Mesothelial cell of epicardium (in vitro differentiated cells): ENCODE data around the gene CACNB4. TPM values are rescaled to one million over a fixed set of nuclear protein-coding genes. Genes with fewer than 3 reads are reported as not detected.

Source experiments
- DNase-seq, 2 experiments: peaks; one replicate each; pipeline ENCODE4 v3.0.0; 2021; ENCODE audit warnings: low spot score in 2 of 2; ENCODE audit not compliant: unreplicated experiment in 2 of 2
- H3K27ac Mint-ChIP-seq: 2 replicates; pipeline ENCODE4 v1.8.0; 2021; ENCODE audit warnings: mixed read lengths
- H3K27me3 Mint-ChIP-seq: 2 replicates; pipeline ENCODE4 v1.8.0; 2021; ENCODE audit warnings: low read depth, mixed read lengths
- H3K36me3 Mint-ChIP-seq: 2 replicates; pipeline ENCODE4 v1.8.0; 2021; ENCODE audit warnings: mixed read lengths
- H3K4me1 Mint-ChIP-seq: 2 replicates; pipeline ENCODE4 v1.8.0; 2021; ENCODE audit warnings: mixed read lengths
- H3K4me3 Mint-ChIP-seq: 2 replicates; pipeline ENCODE4 v1.8.0; 2021; ENCODE audit warnings: mild to moderate bottlenecking, moderate library complexity, mixed read lengths
- H3K9me3 Mint-ChIP-seq: 2 replicates; pipeline ENCODE4 v1.8.0; 2021; ENCODE audit warnings: mixed read lengths
- total RNA-seq: library from RNA; stranded (reverse); gene quantifications from 3 replicates; pipeline ENCODE4 v1.2.1, GENCODE V29; 2021
- TF ChIP-seq, protein P1 (sequence below): fragments of 200-600 bp; sonication (generic); IDR thresholded peaks from one replicate; pipeline ENCODE4 v1.5.0; 2021; ENCODE audit warnings: antibody characterized with exemption; ENCODE audit not compliant: unreplicated experiment

The CACNB4 gene
- total RNA-seq, 1 donor from 2014 or later = 4.1 TPM

DNA sequence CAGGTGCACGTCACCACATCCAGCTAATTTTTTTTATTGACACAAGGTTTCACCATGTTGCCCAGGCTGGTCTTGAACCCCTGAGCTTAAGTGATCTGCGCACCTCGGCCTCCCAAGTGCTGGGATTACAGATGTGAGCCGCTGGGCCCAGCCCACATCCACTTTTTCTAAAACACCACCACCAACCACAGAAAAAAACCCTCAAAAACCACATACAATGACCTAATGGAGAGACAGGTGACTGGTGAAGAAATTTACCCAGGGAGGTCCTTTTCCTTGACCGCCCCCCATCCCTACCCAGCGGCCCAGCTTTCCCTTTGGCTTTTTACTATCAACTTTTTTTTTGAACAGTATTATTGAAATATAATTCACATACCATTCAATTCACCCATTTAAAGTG, 47.9 kb downstream of the CACNB4 start:
- Mint-ChIP-seq H3K9me3 (no peaks in the 10 kb centered on the region), H3K27ac (no peak overlapping the region), H3K27me3 (peaks cover 4% of the 10 kb centered on the region), H3K4me1 (peaks cover 9% of the 10 kb centered on the region), H3K4me3 (no peak overlapping the region), H3K36me3 (no peaks in the 10 kb centered on the region)
- DNase-seq = no peak
- TF ChIP-seq, protein P1, sequence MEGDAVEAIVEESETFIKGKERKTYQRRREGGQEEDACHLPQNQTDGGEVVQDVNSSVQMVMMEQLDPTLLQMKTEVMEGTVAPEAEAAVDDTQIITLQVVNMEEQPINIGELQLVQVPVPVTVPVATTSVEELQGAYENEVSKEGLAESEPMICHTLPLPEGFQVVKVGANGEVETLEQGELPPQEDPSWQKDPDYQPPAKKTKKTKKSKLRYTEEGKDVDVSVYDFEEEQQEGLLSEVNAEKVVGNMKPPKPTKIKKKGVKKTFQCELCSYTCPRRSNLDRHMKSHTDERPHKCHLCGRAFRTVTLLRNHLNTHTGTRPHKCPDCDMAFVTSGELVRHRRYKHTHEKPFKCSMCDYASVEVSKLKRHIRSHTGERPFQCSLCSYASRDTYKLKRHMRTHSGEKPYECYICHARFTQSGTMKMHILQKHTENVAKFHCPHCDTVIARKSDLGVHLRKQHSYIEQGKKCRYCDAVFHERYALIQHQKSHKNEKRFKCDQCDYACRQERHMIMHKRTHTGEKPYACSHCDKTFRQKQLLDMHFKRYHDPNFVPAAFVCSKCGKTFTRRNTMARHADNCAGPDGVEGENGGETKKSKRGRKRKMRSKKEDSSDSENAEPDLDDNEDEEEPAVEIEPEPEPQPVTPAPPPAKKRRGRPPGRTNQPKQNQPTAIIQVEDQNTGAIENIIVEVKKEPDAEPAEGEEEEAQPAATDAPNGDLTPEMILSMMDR = no peak

DNA sequence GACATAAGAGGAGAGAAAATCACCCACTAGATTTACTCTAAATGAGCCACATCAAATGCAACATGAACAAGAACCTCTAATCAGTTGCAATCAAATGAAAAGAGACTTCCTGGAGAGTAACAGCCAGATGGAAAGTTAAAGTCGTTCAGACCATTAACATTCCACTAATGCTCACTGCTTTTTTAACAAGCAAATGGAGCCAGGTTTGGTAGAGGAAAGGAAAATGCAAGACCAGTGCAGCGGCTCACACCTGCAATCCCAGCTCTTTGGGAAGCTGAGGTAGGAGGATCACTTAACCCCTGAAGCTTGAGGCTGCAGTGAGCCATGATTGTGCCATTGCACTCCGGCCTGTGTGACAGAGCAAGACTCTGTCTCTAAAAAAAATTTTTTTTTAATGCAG, 48.5 kb downstream of the CACNB4 start:
- DNase-seq = no peak
- TF ChIP-seq, protein P1 = no peak
- H3K4me1 Mint-ChIP-seq = peaks cover 9% of the 10 kb centered on the region

DNA sequence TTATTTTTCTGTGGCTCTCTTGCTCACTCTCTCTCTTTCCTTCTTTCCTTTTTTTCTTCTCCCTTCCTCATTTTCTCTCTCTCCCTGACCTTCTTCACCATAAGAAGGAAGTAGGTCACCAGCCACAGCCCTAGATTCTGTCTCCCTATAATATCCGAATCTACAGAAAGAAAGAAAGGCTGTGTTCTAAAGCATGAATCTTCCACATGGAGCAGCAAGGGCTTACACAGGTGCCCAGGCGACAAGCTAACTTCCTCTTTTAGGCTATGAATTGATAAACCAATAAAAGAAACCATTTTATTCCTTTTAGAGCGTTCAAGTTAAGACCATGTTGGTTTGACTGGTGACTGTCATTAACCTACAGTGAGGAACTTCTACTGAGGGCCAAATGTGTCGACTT, 49.3 kb downstream of the CACNB4 start:
- DNase-seq = no peak
- Mint-ChIP-seq H3K9me3 (no peaks in the 10 kb centered on the region), H3K27me3 (peaks cover 4% of the 10 kb centered on the region), H3K36me3 (no peaks in the 10 kb centered on the region), H3K27ac (no peak overlapping the region), H3K4me3 (no peak overlapping the region), H3K4me1 (peaks cover 9% of the 10 kb centered on the region)
- TF ChIP-seq, protein P1 = no peak

More for the DNA sequence above, 48.5 kb downstream of the CACNB4 start:
- H3K9me3 Mint-ChIP-seq = no peaks in the 10 kb centered on the region
- no peaks in the 10 kb centered on the region for H3K36me3 Mint-ChIP-seq
- peaks cover 4% of the 10 kb centered on the region for H3K27me3 Mint-ChIP-seq
- no peak overlapping the region for H3K27ac Mint-ChIP-seq
- H3K4me3 Mint-ChIP-seq = no peak overlapping the region

DNA sequence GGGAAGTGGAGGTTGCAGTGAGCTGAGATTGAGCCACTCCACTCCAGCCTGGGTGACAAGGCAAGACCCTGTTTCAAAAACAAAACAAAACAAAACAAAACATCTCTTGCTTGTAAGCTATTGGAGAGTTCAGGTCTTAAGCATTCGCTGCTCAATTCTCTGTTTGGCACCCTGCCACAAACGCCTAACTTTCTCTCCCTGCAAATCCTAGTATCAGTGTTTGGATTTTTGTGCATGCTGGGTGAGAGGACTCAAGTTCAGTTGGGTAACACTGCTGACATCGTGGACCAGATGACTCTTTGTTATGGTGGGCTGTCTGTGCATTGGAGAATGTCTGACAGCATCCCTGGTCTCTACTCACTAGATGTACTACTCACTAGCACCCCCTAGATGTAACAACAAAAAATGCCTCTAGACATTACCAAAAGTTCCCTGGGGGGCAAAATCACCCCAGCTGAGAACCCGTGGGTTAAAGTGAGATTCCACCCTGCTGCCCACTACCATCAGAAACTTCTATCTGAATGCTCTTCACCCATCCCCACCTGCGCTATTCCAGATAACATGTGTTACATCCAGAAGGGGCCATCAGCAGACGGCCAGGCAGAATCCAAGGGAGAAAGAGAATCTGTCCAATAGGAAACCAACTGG, 50.9 kb downstream of the CACNB4 start:
- Mint-ChIP-seq H3K27ac (no peak overlapping the region), H3K9me3 (no peaks in the 10 kb centered on the region), H3K4me3 (no peak overlapping the region), H3K36me3 (no peaks in the 10 kb centered on the region), H3K27me3 (peaks cover 4% of the 10 kb centered on the region), H3K4me1 (peaks cover 9% of the 10 kb centered on the region)
- no peak for DNase-seq
- TF ChIP-seq, protein P1 = no peak

DNA sequence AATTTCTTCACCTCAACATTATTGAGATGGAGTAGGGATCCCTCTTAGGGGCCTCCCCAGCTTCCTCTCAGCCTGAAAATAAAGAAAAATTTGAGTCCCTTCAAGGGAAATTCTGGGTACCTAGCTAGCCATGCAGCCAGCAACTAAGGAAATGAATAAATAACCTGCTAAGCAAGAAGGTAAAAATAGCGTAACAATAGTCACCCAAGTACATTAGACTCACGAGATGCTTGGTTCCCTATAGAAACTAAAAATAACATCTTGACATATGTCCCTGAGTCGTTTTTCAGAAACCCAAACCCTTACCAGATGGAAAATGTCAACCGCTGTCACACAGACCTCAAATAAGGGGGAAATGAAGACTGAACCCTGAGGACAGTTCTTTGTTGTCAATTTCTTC, 51.9 kb downstream of the CACNB4 start:
- Mint-ChIP-seq H3K9me3 (no peaks in the 10 kb centered on the region), H3K4me1 (peaks cover 9% of the 10 kb centered on the region), H3K36me3 (no peaks in the 10 kb centered on the region), H3K27me3 (peaks cover 4% of the 10 kb centered on the region), H3K27ac (no peak overlapping the region), H3K4me3 (no peak overlapping the region)
- no peak for DNase-seq
- TF ChIP-seq, protein P1 = no peak
